Measurements from ENCODE around the gene OR1D2.
"Not testable (repeated sequence)": the region's sequence is repeated elsewhere in the genome, so short reads cannot be mapped to it uniquely, and the experiment has no call there.

OR1D2 gene

DNA sequence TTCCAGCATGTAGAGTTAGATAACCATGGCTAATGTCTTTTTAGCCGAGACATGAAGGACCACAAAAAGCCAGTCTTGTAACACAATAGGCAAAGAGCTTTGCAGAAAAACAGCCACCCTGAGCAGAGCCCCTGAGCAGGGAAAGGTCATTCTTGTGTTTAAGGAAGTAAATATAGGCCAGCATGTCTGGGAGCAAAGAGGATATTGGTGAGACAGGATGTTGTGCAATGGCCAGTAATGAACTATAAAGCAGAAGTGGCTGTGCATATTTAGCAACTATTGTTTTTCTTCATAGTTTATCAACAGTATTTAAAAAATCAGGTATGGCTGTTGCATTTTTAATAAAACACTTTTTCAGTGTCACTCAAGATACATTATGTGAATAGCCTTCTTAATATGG, 39.0 kb downstream of the OR1D2 start:
- not testable (repeated sequence) for DNase-seq; H3K27me3 ChIP-seq (ENCODE audit: insufficient read depth, low read length); H3K23ac ChIP-seq (ENCODE audit: low read length); H2BK5ac ChIP-seq (ENCODE audit: low read depth, low read length, poor library complexity); H3K18ac ChIP-seq (ENCODE audit: low read length); H4K91ac ChIP-seq (ENCODE audit: low read depth, low read length); H3K36me3 ChIP-seq (ENCODE audit: control insufficient read depth in 1 of 2, insufficient read depth in 2 of 2, low read length in 2 of 2); H3K9me3 ChIP-seq (ENCODE audit: insufficient read depth, low read depth, low read length); H3K79me2 ChIP-seq (ENCODE audit: control insufficient read depth, insufficient read depth, low read length, poor library complexity); H3K4me3 ChIP-seq (ENCODE audit: low read depth, low read length); H3K79me1 ChIP-seq (ENCODE audit: low read length); H3K4me2 ChIP-seq (ENCODE audit: low read length); H3K4ac ChIP-seq (ENCODE audit: low read depth, low read length); H2AFZ ChIP-seq (ENCODE audit: insufficient read depth, low read length, poor library complexity); H3K9ac ChIP-seq (ENCODE audit: low read length); H4K12ac ChIP-seq (ENCODE audit: low read depth, low read length); H2BK12ac ChIP-seq (ENCODE audit: low read length); H3K14ac ChIP-seq (ENCODE audit: low read length); H3K27ac ChIP-seq (ENCODE audit: low read depth, low read length); H3K4me1 ChIP-seq (ENCODE audit: control insufficient read depth in 1 of 2, insufficient read depth in 2 of 2, low read length in 2 of 2); H4K8ac ChIP-seq (ENCODE audit: low read depth, low read length); H2AK5ac ChIP-seq (ENCODE audit: low read length); H2BK120ac ChIP-seq (ENCODE audit: insufficient read depth, low read length, poor library complexity)
- WGBS (ENCODE audit: extremely low coverage, insufficient coverage, insufficient read length) = no CpG with 5 or more reads among the region's 1 CpG

DNA sequence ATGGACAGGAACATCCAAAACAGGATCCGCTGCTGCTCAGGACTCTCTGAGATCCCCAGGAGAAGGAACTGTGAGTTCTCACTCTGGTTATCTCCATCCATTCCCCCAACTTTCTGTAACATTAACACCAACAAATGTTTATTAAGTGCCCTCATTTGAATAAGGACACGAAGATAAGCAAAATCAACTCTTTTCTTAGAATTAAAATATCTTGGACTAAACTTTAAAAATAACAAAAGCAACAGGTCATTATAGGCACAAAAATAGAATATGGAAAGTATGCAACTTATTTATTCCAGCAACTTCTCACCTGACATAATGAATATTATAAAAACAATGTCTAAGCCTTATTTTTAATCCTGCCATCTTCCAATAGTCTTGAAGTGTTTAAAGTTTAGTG, 40.7 kb downstream of the OR1D2 start, which contains the start of gene OR1D5:
TSS of gene OR1D5 (minus strand) at position 101 of the 400 bp plus-strand sequence. CDS start at position 101, 0 bp downstream.
- not testable (repeated sequence) for H3K23ac ChIP-seq (ENCODE audit: low read length); H3K79me1 ChIP-seq (ENCODE audit: low read length); H3K4me3 ChIP-seq (ENCODE audit: low read depth, low read length); H2BK120ac ChIP-seq (ENCODE audit: insufficient read depth, low read length, poor library complexity); H3K4me2 ChIP-seq (ENCODE audit: low read length); H3K27ac ChIP-seq (ENCODE audit: low read depth, low read length); H3K36me3 ChIP-seq (ENCODE audit: control insufficient read depth in 1 of 2, insufficient read depth in 2 of 2, low read length in 2 of 2); H3K27me3 ChIP-seq (ENCODE audit: insufficient read depth, low read length); H4K12ac ChIP-seq (ENCODE audit: low read depth, low read length); H2AFZ ChIP-seq (ENCODE audit: insufficient read depth, low read length, poor library complexity); H3K18ac ChIP-seq (ENCODE audit: low read length); H2BK12ac ChIP-seq (ENCODE audit: low read length); DNase-seq; H3K4me1 ChIP-seq (ENCODE audit: control insufficient read depth in 1 of 2, insufficient read depth in 2 of 2, low read length in 2 of 2); H3K4ac ChIP-seq (ENCODE audit: low read depth, low read length); H3K9me3 ChIP-seq (ENCODE audit: insufficient read depth, low read depth, low read length); H4K8ac ChIP-seq (ENCODE audit: low read depth, low read length); H3K9ac ChIP-seq (ENCODE audit: low read length); H4K91ac ChIP-seq (ENCODE audit: low read depth, low read length); H2AK5ac ChIP-seq (ENCODE audit: low read length); H3K79me2 ChIP-seq (ENCODE audit: control insufficient read depth, insufficient read depth, low read length, poor library complexity); H3K14ac ChIP-seq (ENCODE audit: low read length); H2BK5ac ChIP-seq (ENCODE audit: low read depth, low read length, poor library complexity)
- no CpG with 5 or more reads among the region's 2 CpGs for whole genome bisulfite sequencing (ENCODE audit: extremely low coverage, insufficient coverage, insufficient read length)

DNA sequence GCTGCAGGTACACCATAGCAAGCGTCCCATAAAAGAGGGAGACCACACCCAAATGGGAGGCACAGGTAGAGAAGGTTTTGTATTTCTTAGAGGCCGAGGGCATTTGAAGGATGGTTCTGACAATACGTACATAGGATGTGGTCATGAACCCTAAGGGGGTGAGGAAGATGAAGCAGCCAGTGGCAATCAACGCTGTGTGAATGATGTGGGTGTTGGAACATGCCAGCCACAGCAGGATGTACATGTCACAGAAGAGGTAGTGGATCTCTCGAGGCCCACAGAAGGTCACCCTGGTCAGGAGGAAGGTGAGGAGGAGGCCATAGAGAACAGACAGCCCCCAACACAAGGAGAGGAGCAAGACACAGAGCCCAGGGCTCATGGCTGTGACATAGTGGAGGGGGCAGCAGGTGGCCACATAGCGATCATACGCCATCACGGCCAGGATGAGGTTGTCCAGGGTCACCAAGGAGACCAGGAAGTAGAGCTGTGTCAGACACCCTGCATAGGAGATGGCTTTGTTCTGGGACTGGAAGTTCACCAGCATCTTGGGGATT, 41.3 kb downstream of the OR1D2 start:
- H3K14ac ChIP-seq (ENCODE audit: low read length); H3K79me1 ChIP-seq (ENCODE audit: low read length); H3K4me1 ChIP-seq (ENCODE audit: control insufficient read depth in 1 of 2, insufficient read depth in 2 of 2, low read length in 2 of 2); H2AK5ac ChIP-seq (ENCODE audit: low read length); H3K4ac ChIP-seq (ENCODE audit: low read depth, low read length); H4K12ac ChIP-seq (ENCODE audit: low read depth, low read length); H2BK5ac ChIP-seq (ENCODE audit: low read depth, low read length, poor library complexity); H3K9ac ChIP-seq (ENCODE audit: low read length); H3K79me2 ChIP-seq (ENCODE audit: control insufficient read depth, insufficient read depth, low read length, poor library complexity); H3K4me2 ChIP-seq (ENCODE audit: low read length); H3K23ac ChIP-seq (ENCODE audit: low read length); H4K8ac ChIP-seq (ENCODE audit: low read depth, low read length); H2AFZ ChIP-seq (ENCODE audit: insufficient read depth, low read length, poor library complexity); H2BK120ac ChIP-seq (ENCODE audit: insufficient read depth, low read length, poor library complexity); H3K27me3 ChIP-seq (ENCODE audit: insufficient read depth, low read length); H3K27ac ChIP-seq (ENCODE audit: low read depth, low read length); H3K18ac ChIP-seq (ENCODE audit: low read length); H3K36me3 ChIP-seq (ENCODE audit: control insufficient read depth in 1 of 2, insufficient read depth in 2 of 2, low read length in 2 of 2); H3K4me3 ChIP-seq (ENCODE audit: low read depth, low read length); H3K9me3 ChIP-seq (ENCODE audit: insufficient read depth, low read depth, low read length); H2BK12ac ChIP-seq (ENCODE audit: low read length); H4K91ac ChIP-seq (ENCODE audit: low read depth, low read length); DNase-seq: not testable (repeated sequence)
- no CpG with 5 or more reads among the region's 8 CpGs for WGBS (ENCODE audit: extremely low coverage, insufficient coverage, insufficient read length)

DNA sequence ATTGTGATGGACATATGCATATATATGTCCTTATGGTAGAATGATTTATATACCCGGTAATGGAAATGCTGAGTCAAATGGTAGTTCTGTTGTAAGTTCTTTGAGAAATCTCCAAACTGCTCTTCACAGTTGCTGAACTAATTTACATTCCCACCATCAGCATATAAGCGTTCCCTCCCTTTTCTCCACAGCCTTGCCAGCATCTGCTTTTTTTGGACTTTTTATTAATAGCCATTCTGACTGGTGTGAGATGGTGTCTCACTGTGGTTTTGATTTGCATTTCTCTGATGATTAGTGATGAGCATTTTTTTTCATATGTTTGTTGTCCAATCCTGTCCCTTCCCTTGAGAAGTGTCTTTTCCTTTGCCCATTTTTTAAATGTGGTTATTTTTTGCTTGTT, 49.4 kb downstream of the OR1D2 start:
- H3K79me2 ChIP-seq (ENCODE audit: control insufficient read depth, insufficient read depth, low read length, poor library complexity); H3K14ac ChIP-seq (ENCODE audit: low read length): not testable (repeated sequence)
- no CpG with 5 or more reads among the region's 2 CpGs for WGBS (ENCODE audit: extremely low coverage, insufficient coverage, insufficient read length)

More for the DNA sequence above, 49.4 kb downstream of the OR1D2 start:
- not testable (repeated sequence) for H3K36me3 ChIP-seq (ENCODE audit: control insufficient read depth in 1 of 2, insufficient read depth in 2 of 2, low read length in 2 of 2); H4K12ac ChIP-seq (ENCODE audit: low read depth, low read length); H3K27me3 ChIP-seq (ENCODE audit: insufficient read depth, low read length); H3K4ac ChIP-seq (ENCODE audit: low read depth, low read length); H3K9me3 ChIP-seq (ENCODE audit: insufficient read depth, low read depth, low read length); H3K4me3 ChIP-seq (ENCODE audit: low read depth, low read length); DNase-seq; H4K91ac ChIP-seq (ENCODE audit: low read depth, low read length); H2AK5ac ChIP-seq (ENCODE audit: low read length); H3K79me1 ChIP-seq (ENCODE audit: low read length); H3K23ac ChIP-seq (ENCODE audit: low read length); H2AFZ ChIP-seq (ENCODE audit: insufficient read depth, low read length, poor library complexity); H3K18ac ChIP-seq (ENCODE audit: low read length); H3K4me2 ChIP-seq (ENCODE audit: low read length); H2BK120ac ChIP-seq (ENCODE audit: insufficient read depth, low read length, poor library complexity); H3K4me1 ChIP-seq (ENCODE audit: control insufficient read depth in 1 of 2, insufficient read depth in 2 of 2, low read length in 2 of 2); H4K8ac ChIP-seq (ENCODE audit: low read depth, low read length); H2BK5ac ChIP-seq (ENCODE audit: low read depth, low read length, poor library complexity); H2BK12ac ChIP-seq (ENCODE audit: low read length); H3K9ac ChIP-seq (ENCODE audit: low read length); H3K27ac ChIP-seq (ENCODE audit: low read depth, low read length)
